DOHH2 (cell line): ENCODE results near the gene ALK.

Experiments
- EZH2phosphoT487 ChIP-seq: fragments of 200-600 bp; sonication (generic); IDR thresholded peaks from 2 replicates; pipeline ENCODE4 v1.6.1; 2017; ENCODE audit warnings: borderline replicate concordance, mild to moderate bottlenecking, antibody characterized with exemption, low read length, moderate library complexity, mixed read lengths
- TF ChIP-seq, protein P1 (sequence below): fragments of 200-600 bp; sonication (generic); IDR thresholded peaks from one replicate; pipeline ENCODE4 v1.5.1; 2014; ENCODE audit warnings: antibody characterized with exemption, mild to moderate bottlenecking, low read depth, low read length; ENCODE audit not compliant: poor library complexity, severe bottlenecking

DNA sequence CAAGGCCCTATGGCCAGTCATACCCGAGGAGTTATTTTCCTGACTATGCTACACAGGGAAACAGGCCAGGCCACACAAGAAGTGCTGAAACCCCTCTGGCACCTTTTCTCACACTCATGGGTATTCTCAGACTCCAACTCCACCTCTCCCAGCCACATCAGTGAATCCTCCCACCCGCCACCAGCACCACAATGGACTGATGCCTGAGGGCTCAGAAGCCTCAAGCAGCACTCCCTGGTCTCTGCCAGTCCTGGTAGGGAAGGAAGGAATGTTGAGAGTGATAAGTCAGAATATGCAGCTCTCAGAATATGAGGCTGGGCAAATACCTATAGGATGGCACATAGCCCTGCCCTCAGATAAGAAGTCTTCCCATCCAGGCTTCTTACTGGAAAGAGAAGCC, 391.1 kb downstream of the ALK start:
- TF ChIP-seq, protein P1, sequence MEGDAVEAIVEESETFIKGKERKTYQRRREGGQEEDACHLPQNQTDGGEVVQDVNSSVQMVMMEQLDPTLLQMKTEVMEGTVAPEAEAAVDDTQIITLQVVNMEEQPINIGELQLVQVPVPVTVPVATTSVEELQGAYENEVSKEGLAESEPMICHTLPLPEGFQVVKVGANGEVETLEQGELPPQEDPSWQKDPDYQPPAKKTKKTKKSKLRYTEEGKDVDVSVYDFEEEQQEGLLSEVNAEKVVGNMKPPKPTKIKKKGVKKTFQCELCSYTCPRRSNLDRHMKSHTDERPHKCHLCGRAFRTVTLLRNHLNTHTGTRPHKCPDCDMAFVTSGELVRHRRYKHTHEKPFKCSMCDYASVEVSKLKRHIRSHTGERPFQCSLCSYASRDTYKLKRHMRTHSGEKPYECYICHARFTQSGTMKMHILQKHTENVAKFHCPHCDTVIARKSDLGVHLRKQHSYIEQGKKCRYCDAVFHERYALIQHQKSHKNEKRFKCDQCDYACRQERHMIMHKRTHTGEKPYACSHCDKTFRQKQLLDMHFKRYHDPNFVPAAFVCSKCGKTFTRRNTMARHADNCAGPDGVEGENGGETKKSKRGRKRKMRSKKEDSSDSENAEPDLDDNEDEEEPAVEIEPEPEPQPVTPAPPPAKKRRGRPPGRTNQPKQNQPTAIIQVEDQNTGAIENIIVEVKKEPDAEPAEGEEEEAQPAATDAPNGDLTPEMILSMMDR: no peak
- TF ChIP-seq EZH2phosphoT487: no peak
